Upper lobe of left lung (tissue), 4 donors: ENCODE results near the gene ASNSD1.

Experiments
- EP300 ChIP-seq, 4 donors: sonication (generic); formaldehyde crosslinking; IDR thresholded peaks; one replicate each; pipeline ENCODE4 v1.5.1; 2017; ENCODE audit warnings: antibody characterized with exemption in 4 of 4, control low read depth in 2 of 4
- POLR2AphosphoS5 ChIP-seq, 2 donors: sonication (generic); formaldehyde crosslinking; IDR thresholded peaks; one replicate each; pipeline ENCODE4 v1.5.1; 2017; ENCODE audit warnings: antibody characterized with exemption in 2 of 2
- TF ChIP-seq, protein P1 (sequence below), 6 experiments: fragments of 450-650 bp in 4 of 6; fragments of 200-600 bp in 2 of 6; sonication (generic) in 2 of 6; IDR thresholded peaks; one replicate each; pipeline ENCODE4 v1.5.1; 2016 to 2019; ENCODE audit warnings: antibody characterized with exemption in 6 of 6

DNA sequence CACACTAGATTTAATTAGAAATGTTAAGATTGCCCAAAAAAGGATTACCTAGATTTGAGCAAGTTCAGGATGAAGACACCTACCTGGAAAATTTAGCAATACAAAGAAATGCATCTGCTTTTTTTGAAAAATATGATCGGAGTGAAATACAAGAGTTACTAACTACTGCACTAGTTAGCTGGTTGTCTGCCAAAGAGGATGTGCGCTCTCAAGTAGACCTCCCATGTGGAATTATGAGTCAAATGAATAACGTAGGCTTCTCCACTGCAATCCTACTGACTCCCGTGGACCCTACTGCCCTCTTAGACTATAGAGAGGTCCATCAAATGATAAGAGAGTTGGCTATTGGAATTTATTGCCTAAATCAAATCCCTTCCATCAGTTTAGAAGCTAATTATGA is 15.2 kb downstream of the ASNSD1 start:
- TF ChIP-seq, protein P1, sequence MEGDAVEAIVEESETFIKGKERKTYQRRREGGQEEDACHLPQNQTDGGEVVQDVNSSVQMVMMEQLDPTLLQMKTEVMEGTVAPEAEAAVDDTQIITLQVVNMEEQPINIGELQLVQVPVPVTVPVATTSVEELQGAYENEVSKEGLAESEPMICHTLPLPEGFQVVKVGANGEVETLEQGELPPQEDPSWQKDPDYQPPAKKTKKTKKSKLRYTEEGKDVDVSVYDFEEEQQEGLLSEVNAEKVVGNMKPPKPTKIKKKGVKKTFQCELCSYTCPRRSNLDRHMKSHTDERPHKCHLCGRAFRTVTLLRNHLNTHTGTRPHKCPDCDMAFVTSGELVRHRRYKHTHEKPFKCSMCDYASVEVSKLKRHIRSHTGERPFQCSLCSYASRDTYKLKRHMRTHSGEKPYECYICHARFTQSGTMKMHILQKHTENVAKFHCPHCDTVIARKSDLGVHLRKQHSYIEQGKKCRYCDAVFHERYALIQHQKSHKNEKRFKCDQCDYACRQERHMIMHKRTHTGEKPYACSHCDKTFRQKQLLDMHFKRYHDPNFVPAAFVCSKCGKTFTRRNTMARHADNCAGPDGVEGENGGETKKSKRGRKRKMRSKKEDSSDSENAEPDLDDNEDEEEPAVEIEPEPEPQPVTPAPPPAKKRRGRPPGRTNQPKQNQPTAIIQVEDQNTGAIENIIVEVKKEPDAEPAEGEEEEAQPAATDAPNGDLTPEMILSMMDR (IDR thresholded peaks at IDR 0.05): no peak
- TF ChIP-seq EP300 (IDR thresholded peaks at IDR 0.05) (no peak), POLR2AphosphoS5 (IDR thresholded peaks at IDR 0.05) (no peak)
